Liver (tissue), 9 donors: ENCODE results near the gene ADIRF. TPM values are rescaled to one million over a fixed set of nuclear protein-coding genes. Genes with fewer than 3 reads are reported as not detected.

Source experiments
- DNase-seq: peaks from one replicate; pipeline ENCODE4 v3.0.0-alpha.2; 2017; ENCODE audit warnings: low spot score
- H3K27ac ChIP-seq, 2 donors: one replicate each; pipeline ENCODE4 v1.7.0; 2013; ENCODE audit warnings: inconsistent platforms in 2 of 2, low read length in 2 of 2, control low read depth in 1 of 2, low read depth in 1 of 2, mild to moderate bottlenecking in 1 of 2
- H3K27me3 ChIP-seq, 4 donors: one replicate each; pipeline versions ENCODE4 v1.6.1 to v1.7.0; 2013; ENCODE audit warnings: low read length in 3 of 4, inconsistent platforms in 1 of 4, mild to moderate bottlenecking in 1 of 4, moderate library complexity in 1 of 4; ENCODE audit not compliant: control insufficient read depth in 4 of 4, insufficient read depth in 4 of 4
- H3K36me3 ChIP-seq, 4 donors: one replicate each; pipeline versions ENCODE4 v1.6.1 to v1.7.0; 2013; ENCODE audit warnings: low read length in 3 of 4, mild to moderate bottlenecking in 3 of 4, low read depth in 1 of 4, moderate library complexity in 1 of 4; ENCODE audit not compliant: control insufficient read depth in 4 of 4, insufficient read depth in 3 of 4
- H3K4me1 ChIP-seq, 4 donors: one replicate each; pipeline versions ENCODE4 v1.6.1 to v1.7.0; 2013; ENCODE audit warnings: low read length in 3 of 4, mild to moderate bottlenecking in 3 of 4, moderate library complexity in 1 of 4; ENCODE audit not compliant: control insufficient read depth in 4 of 4, insufficient read depth in 4 of 4
- H3K4me3 ChIP-seq, 3 donors: one replicate each; pipeline versions ENCODE4 v1.6.1 to v1.7.0; 2013; ENCODE audit warnings: low read length in 3 of 3, control low read depth in 1 of 3, low read depth in 1 of 3, mild to moderate bottlenecking in 1 of 3
- H3K9ac ChIP-seq, 2 donors: one replicate each; pipeline ENCODE4 v1.7.0; 2013; ENCODE audit warnings: low read length in 2 of 2, mild to moderate bottlenecking in 2 of 2, moderate library complexity in 2 of 2, control low read depth in 1 of 2, low read depth in 1 of 2
- H3K9me3 ChIP-seq, 4 donors: one replicate each; pipeline versions ENCODE4 v1.6.1 to v1.7.0; 2013; ENCODE audit warnings: low read length in 3 of 4; ENCODE audit not compliant: control insufficient read depth in 4 of 4
- ATF3 ChIP-seq: IDR thresholded peaks from 2 replicates; pipeline ENCODE4 v1.6.1; 2016; ENCODE audit warnings: antibody characterized with exemption
- CTCF ChIP-seq: fragments of 150-350 bp; IDR thresholded peaks from 2 replicates; pipeline ENCODE4 v1.5.1; 2017; ENCODE audit warnings: improper control_type of control experiment, low read depth, low read length; ENCODE audit not compliant: missing input control
- FOXA1 ChIP-seq: IDR thresholded peaks from 2 replicates; pipeline ENCODE4 v1.6.1; 2016; ENCODE audit warnings: antibody characterized with exemption
- FOXA2 ChIP-seq: IDR thresholded peaks from 2 replicates; pipeline ENCODE4 v1.6.1; 2016; ENCODE audit warnings: antibody characterized with exemption
- HNF4A ChIP-seq, 2 donors: conservative IDR thresholded peaks; 2 replicates each; pipeline ENCODE4 v1.6.1; 2016; ENCODE audit warnings: antibody characterized with exemption in 2 of 2, mild to moderate bottlenecking in 2 of 2
- HNF4G ChIP-seq: IDR thresholded peaks from 2 replicates; pipeline ENCODE4 v1.6.1; 2016; ENCODE audit warnings: antibody characterized with exemption
- JUND ChIP-seq, 2 donors: IDR thresholded peaks; 2 replicates each; pipeline ENCODE4 v1.6.1; 2016; ENCODE audit warnings: antibody characterized with exemption in 2 of 2
- REST ChIP-seq: IDR thresholded peaks from 2 replicates; pipeline ENCODE4 v1.6.1; 2016; ENCODE audit warnings: antibody characterized with exemption, mild to moderate bottlenecking
- SP1 ChIP-seq: IDR thresholded peaks from 2 replicates; pipeline ENCODE4 v1.6.1; 2018; ENCODE audit warnings: antibody characterized with exemption, mild to moderate bottlenecking
- TAF1 ChIP-seq: conservative IDR thresholded peaks from 2 replicates; pipeline ENCODE4 v1.6.1; 2016; ENCODE audit warnings: antibody characterized with exemption, mild to moderate bottlenecking
- YY1 ChIP-seq: IDR thresholded peaks from 2 replicates; pipeline ENCODE4 v1.6.1; 2016; ENCODE audit warnings: antibody characterized with exemption, mild to moderate bottlenecking
- ZBTB33 ChIP-seq: IDR thresholded peaks from 2 replicates; pipeline ENCODE4 v1.6.1; 2016; ENCODE audit warnings: antibody characterized with exemption
- WGBS: extraction: QIAGEN DNeasy Blood & Tissue Kit; methylation state at CpG from one replicate; pipeline ENCODE4 v1.1.7; 2013; 5-methylcytosine and 5-hydroxymethylcytosine counted together
- polyA plus RNA-seq, 2 donors: library from polyadenylated mRNA; stranded (reverse) in 1 of 2; unstranded in 1 of 2; fragments of 200-250 nt in 1 of 2; fragments of >200 nt in 1 of 2; fragmentation: Nextera tagmentation in 1 of 2; extraction: Ambion mirVana in 1 of 2; gene quantifications; one replicate each; pipeline versions ENCODE4 v1.2.1 to v1.2.3, GENCODE V29; 2013 to 2015
- total RNA-seq, 2 donors: library from RNA; depleted of rRNA; stranded (reverse); fragments of >200 nt; gene quantifications; one replicate each; pipeline ENCODE4 v1.2.3, GENCODE V29; 2014
- TF ChIP-seq, protein P1 (sequence below): IDR thresholded peaks from 2 replicates; pipeline ENCODE4 v1.6.1; 2016; ENCODE audit warnings: antibody characterized with exemption
- donor health status: healthy.
- donor health status: healthy.
- donor health status: healthy.
- donor health status: healthy.
- donor health status: healthy.

The ADIRF gene
- total and polyA plus RNA-seq, 4 donors = 0.61 to 96.3 (median 35.8) TPM

GRCh38 chr10:86972613-86973380, 4.5 kb downstream of the ADIRF start:
- WGBS = 98% methylated on average over 11 of the region's 11 CpGs
- H3K9me3 ChIP-seq = no peaks in the 10 kb centered on the region
- DNase-seq = no peak
- peaks cover 0 to 27% (median 15%) of the 10 kb centered on the region in 4 donors for H3K4me1 ChIP-seq
- TF ChIP-seq JUND (IDR thresholded peaks at IDR 0.05) = no peak
- no peak for TF ChIP-seq CTCF
- TF ChIP-seq SP1 = no peak
- TF ChIP-seq YY1 = no peak
- no peak for TF ChIP-seq TAF1
- no peak for TF ChIP-seq HNF4G
- TF ChIP-seq FOXA2 = no peak
- no peak for TF ChIP-seq HNF4A (conservative IDR thresholded peaks at IDR 0.05)
- TF ChIP-seq FOXA1 = no peak
- H3K36me3 ChIP-seq = no peaks in the 10 kb centered on the region
- no peaks in the 10 kb centered on the region for H3K27me3 ChIP-seq
- H3K27ac ChIP-seq = no peak overlapping the region
- no peak overlapping the region for H3K9ac ChIP-seq
- no peak overlapping the region for H3K4me3 ChIP-seq

GRCh38 chr10:86974484-86974883, 6.2 kb downstream of the ADIRF start:
- Histone ChIP-seq H3K27me3 (no peaks in the 10 kb centered on the region), H3K27ac (no peak overlapping the region), H3K9me3 (no peaks in the 10 kb centered on the region), H3K9ac (no peak overlapping the region), H3K36me3 (no peaks in the 10 kb centered on the region), H3K4me1 (peaks cover 0 to 15% (median 5%) of the 10 kb centered on the region in 4 donors), H3K4me3 (no peak overlapping the region)
- WGBS = 91% methylated on average over 7 of the region's 7 CpGs
- DNase-seq = no peak
- TF ChIP-seq ATF3 (no peak), HNF4G (no peak), REST (no peak), ZBTB33 (no peak)
- TF ChIP-seq, protein P1, sequence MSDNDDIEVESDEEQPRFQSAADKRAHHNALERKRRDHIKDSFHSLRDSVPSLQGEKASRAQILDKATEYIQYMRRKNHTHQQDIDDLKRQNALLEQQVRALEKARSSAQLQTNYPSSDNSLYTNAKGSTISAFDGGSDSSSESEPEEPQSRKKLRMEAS = no peak
